Pons (tissue), 1 donor: ENCODE results near the gene ABHD16A.
"Not testable (repeated sequence)": the region's sequence is repeated elsewhere in the genome, so short reads cannot be mapped to it uniquely, and the experiment has no call there.

ENCODE experiments used
- DNase-seq: peaks from one replicate; pipeline ENCODE4 v3.0.0-alpha.2; 2016; ENCODE audit warnings: low spot score

Gene ABHD16A

DNA sequence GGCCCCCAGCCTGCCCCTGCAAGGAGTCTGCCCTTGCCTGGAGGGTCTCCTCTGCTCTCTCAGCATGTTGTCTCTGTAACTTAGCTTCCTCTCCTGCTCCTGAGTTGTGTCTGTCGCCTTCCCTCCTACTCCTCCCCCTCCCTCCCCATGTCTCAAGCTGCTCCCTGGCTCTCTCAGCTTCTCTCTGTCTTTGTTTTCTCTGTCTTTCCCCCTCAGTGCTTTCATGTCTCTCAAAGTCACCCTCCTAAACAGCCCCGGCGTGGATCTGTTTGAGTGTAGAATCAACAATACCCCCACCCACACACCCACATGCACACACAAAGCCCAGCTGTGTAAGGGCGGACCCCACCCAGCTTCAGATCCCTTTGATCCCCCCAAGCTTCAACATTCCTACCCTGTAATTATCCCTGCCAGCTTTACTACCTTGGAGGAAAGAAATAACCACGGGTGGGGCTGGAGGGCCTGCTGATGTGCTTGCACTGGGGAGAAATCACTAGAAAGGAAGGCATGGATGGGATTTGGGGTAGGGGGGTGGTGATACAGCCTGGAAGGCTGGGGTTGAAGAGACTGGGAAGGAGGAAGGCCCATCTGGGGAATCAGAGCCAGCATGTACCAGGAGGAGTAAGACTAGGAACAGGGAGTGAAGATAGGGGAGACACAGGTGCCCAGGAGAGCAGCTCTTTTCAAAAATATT is 11.0 kb upstream of the ABHD16A start:
- DNase-seq = no peak

DNA sequence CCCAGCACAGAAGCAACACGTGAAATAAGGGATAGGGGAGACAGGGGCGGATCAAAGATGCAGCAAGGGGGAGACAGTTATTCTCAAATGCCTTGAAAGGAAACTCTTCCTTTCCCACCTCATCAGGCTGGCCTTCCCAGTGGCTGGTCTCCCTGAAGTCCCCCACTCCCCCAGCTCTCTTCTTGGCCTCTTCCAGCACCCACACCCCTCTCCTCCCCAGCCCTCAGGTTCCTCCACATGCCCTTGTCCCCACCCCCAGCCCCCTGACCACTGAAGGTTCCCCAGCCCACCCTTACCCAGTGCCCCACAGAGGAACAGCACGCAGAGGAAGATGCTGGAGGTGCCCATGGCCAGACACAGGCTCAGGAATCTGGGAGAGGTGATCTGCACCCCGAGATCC is 10.3 kb upstream of the ABHD16A start:
- DNase-seq = no peak

DNA sequence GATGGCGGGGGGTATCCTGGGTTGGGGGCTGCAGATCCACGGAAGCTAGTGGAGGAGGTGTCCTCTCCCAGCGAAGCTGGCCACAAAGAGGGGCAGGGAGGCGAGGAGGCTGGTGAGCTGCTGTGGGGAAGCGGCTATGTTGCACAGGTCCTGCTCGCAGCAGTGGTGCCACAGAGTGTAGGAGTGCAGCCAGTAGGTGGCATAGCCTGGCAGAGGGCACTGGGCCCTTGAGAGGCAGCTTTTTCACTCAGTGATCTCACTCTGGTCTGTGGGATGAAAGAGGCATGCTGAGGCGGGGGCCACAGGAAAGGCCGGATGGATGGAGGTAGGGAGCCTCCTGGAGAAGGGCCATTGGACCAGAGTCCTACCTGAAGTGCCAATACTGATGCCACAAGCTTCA is 9.2 kb upstream of the ABHD16A start:
- DNase-seq = no peak

DNA sequence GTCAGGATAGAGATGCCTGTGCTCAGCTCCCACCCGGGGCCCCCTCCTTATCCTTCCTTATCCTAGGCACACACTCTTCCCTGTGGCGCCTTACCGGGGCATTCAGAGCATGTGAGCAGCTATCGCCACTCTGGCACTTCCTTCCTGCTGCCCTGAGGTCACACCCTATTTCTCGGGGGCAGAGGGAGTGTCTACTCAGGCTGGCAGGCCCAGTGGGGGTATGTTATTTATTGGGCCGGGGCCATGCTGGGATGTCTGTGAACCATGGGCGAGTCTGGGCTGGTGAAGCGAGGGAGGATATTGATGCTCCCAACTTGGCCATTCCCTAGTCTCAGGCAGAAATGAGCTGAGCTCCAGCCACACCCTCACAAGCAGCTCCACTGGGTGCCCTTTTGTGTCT is 8.1 kb upstream of the ABHD16A start:
- no peak for DNase-seq

DNA sequence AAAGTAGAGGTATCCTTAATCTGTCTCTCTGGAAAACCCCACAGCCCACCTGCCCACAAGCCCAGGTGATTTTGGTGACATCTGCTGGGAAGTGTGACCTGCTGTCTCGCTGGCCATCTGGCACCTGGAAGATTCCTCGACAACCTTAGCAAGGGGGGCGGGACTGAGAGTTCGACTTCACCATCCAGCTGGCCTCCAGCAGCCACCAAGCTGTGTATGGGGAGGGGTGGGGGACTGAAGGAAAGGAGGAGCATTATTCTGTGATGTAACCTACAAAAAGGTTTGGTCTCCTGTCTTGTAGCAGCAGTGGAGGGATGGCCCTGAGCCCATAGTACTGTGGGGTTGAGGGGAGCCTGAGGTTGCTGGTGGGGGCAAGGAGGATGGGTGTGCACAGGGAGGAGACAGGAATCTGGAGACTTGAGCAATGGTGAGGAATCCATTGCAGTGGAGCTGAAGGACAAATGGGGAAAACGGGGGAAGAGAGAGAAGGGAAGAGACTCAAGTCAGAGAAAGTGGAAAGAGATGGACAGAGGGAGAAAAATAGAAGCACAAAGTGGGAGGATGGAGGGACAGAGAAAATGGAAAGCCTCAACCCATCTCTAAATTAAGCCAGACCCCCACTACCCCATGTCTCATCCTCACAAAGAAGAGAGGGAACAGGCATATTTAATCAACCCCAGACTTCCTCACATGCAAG is 7.5 kb upstream of the ABHD16A start:
- DNase-seq = no peak

DNA sequence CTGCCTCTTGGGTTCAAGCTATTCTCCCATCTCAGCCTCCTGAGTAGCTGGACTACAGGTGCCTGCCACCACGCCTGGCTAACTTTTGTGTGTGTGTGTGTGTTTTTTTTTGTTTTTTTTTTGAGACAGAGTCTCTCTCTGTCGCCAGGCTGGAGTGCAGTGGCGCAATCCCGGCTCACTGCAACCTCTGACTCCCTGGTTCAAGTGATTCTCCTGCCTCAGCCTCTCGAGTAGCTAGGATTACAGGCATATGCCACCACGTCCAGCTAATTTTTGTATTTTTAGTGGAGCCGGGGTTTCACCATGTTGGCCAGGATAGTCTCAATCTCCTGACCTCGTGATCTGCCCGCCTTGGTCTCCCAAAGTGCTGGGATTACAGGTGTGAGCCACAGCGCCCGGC is 6.0 kb upstream of the ABHD16A start:
- DNase-seq = not testable (repeated sequence)

DNA sequence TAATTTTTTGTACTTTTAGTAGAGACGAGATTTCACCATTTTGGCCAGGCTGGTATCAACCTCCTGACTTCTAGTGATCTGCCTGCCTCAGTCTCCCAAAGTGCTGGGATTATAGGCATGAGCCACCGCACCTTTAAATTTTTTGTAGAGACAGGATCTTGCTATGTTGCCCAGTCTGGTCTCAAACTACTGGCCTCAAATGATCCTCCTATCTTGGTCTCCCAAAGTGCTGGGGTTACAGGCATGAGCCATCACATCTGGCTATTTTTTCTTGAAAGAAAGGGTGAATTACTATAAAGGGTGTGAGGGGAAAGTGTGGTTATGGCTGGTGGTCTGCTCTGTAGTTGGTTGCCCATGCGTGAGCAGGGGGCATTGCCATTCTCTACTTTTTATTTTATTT is 5.1 kb upstream of the ABHD16A start:
- DNase-seq = no peak

DNA sequence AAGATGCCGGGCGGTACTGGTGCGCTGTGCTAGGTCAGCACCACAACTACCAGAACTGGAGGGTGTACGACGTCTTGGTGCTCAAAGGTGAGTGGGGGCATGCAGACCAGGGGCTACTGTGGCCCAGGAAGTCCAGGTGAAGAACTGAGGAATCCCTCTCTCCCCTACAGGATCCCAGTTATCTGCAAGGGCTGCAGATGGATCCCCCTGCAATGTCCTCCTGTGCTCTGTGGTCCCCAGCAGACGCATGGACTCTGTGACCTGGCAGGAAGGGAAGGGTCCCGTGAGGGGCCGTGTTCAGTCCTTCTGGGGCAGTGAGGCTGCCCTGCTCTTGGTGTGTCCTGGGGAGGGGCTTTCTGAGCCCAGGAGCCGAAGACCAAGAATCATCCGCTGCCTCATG is 4.6 kb upstream of the ABHD16A start:
- DNase-seq = no peak

DNA sequence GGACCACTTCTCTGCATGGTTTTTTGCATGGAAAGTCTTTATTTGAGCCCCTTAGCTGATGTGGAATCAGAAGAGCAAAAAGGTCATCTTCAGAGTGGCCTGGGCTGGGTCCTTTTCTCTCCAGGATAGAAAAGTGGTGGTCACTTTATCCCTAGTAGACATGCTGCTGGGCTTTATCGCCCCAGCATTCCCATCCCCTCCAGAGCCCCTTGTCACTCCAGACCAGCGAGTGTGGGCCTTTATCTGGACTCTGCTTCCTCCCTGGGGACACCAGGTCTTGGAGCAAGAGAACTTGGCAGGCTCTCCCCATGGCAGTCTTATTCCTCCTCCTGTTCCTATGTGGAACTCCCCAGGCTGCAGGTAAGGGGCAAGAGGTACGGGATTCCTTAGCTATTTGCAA is 3.5 kb upstream of the ABHD16A start, which contains the start of gene LY6G6F:
Gene LY6G6F (plus strand): TSS at position 268 of the 400 bp plus-strand sequence. CDS start 41 bp downstream, at position 309.
- no peak for DNase-seq

DNA sequence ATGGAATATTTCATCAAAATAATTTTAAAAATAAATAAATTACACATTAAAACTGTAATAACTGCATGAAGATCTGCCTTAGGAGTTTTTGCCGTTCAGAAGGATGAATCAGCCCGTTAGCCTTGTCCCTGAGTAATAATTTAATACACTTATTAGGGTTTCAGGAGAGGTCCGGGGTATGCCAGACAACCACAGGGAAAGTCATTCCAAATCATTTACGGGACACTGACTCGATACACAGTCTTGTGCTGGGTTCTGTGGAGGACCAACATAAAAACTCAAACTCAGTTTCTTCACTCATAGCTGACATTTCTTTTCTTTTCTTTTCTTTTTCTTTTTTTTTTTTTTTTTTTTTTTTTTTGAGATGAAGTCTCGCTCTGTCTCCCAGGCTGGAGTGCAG is 2.8 kb upstream of the ABHD16A start:
- no peak for DNase-seq

DNA sequence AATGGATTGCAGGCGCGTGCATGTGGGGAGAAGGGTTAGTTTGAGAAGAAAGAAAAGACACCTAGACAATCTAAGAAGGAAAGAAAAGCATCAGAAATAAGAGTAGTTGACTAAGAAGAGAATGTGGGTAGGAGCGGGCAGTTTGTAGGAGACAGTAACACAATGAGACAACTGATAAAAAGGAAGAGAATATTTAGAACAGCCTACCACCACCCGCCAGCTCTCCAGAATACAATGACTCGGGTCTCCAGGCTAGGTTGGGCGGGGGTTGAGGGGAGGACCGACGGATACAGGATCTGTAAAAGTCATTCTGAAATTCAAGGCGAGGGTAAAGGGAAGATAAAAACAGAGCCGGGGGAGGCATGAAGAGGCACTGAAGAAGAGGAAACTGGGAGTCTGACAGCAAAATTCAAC is 712 bp downstream of the ABHD16A start:
- no peak for DNase-seq

DNA sequence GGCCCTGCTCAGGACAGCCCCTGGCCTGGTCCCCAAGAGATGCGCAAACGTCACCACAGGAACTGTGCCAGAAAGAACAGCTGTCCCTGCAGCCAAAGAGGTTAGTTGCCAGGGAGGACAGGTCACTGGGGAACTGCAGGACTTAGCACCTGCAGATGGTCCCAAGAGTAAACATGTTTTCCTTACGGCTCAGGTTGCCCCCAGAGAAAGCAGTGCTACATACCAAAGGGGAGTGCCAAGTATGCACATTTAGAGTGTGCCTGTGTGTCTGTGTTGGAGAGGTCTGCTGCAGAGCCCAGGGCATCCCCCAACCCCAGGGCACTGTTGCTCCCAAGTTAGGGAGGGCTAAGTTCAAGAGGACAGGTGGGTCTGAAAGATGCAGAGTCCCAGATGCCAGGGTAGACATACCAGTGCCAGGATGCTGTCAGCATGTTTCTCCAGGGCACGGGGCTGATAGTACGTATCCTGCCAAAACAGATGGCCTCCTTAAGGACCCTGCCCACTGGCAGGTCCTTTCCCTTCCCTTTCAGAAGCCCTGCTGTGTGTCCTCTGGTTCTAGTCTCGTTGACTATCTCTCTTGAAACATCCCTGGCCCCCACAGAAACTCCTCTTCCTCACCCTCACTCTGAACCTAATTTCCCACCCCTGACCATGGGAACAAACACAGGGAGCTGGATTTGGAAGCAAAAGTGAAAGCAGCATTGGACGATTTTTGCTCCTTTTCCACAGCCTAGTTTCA is 1.3 kb downstream of the ABHD16A start:
- peak; percentile 18 for DNase-seq

DNA sequence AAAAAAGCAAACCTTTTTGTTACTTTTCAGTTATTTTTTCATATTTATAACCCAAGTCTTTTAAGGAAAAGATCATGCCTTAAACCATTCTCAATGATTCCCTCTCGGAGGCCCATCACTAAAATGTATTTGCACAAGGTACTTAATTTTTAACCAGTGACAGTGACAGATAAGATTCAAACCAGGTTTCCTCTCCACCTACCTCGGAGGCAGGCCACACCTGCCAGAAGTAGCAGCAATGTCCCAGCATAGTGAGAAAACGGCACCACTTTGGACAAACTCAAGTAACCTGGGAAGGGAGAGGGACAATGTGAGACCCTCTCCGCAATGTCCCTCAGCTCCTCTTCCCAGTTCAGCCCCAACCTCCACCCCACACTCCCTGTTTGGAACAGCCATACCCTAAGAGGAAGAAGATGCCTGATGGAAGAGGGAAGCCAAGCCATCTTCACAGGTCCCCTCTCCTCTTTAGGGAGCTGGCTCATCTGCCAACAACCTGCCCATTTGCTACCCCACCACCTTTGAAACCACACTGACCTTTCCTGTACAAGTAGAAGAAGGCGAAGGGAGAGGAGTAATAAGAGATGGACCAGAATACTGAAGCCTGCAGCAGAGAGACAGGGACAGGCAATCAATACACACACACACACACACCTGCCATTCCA is 2.3 kb downstream of the ABHD16A start:
- no peak for DNase-seq

DNA sequence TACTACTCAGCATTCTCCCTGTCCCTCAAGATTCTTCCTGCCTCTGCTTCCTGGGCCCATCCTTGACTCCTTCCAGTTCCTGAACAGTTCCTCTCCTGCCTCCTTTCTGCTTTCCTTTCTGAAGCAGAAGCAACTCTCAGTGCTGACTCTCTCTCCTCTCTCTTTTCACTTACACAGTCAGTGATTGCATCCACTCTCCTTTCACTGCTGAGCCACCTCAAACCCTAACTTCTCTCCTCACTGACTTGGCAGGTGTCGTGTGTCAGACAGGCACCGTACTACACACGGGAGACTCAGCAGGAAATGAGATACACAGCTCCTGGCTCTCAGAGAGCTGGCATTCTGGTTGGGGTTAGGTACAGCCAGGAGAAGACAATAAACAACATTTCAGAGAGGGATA is 5.6 kb downstream of the ABHD16A start:
- no peak for DNase-seq

DNA sequence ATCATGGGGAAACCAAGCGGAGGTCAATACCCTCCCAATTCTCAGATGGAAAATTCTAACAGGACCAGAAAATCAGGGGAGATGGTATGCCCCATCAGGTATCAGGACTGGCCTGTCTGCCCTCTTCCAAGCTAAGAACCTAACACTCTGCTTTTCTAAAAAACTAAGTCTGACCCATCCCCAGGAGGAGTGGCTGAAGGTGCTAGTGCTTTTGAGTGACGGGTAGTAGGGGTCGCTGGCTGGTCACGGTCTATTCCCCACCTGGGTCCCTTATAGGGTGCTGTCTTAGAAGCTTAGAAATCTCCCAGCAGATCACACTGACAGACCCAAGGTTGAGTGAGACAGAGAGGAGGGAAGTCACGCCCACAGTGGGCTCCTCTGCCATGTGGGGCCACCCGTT is 9.6 kb downstream of the ABHD16A start:
- no peak for DNase-seq

DNA sequence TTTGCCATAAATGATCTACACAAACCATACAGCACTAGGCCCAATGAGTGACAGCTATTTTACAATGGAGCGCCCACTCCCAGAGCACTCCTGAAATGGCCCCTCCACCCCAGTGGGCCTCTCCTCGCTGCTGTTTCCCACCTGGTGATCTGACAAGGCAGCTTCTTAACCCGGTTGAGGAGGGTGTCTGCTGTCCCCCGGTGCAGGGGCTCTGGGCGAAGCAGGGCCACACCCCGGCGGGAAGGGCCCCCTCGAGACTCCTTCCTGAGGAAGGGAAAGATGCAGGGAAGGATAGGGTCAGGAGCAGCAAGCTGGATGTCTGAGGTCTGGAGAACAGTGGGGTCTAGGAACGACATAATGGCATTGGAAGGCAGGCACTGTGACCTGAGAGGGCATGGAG is 10.2 kb downstream of the ABHD16A start:
- DNase-seq = no peak

DNA sequence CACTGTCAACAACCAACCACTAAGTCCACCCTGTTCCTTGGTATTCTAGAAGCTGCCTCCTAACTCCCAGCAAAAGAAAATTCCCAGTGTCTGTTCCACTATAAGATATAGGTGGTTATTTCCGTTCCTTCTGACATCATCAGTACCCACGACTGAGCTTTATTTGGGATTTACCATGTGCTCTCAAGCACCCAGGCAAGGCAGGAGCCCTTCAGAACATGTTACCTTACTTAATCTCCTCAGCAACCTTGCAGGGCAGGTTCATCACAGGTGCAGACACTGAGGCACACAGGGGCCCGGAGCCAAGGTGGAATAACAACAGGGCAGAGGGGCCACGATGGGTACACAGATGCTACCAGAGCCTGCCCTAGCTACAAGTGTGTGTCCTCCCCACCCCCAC is 10.8 kb downstream of the ABHD16A start:
- no peak for DNase-seq

DNA sequence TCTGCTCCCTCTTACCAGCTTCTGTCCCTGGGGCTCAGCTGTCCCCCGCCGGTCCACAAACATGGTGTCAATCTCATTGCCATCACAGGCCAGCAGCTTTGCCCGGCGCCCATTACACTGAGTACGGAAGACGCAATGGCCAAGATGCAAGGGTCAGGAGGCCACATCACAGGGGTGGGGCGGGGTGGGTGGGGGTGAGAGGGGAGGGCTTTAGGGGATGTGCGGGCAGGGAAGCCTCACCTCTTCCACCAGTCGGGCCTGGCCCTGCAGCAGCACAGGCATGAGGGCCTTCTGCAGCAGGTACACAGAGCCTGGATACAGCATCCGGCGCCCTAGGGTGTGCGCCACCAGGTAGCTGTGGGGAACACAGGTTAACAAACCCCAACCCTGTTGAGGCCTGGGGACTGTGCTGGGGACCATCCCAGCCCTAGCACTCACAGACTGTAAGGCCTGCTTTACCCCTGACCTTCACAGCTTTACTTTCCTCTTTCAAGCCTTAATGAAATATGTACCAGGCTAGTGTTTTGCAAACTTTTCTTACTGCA is 11.5 kb downstream of the ABHD16A start:
- DNase-seq = no peak

DNA sequence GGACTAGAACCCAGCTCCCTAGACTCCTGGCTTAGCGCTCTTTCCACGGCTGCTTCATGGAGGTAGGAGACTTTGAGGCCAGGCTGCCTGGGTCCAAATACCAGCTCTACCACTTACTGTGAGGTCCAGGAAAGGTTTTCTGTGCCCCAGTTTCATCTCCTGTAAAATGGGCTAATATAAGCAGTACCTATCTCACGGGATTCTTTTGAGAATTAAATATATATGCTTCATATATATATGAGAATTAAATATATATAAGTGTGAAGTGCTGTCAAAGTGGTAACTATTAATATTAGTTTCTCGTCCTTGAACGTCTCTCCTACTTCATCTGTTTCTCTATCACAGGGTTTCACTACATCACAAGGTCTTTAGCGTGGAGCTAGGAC is 12.1 kb downstream of the ABHD16A start:
- no peak for DNase-seq

DNA sequence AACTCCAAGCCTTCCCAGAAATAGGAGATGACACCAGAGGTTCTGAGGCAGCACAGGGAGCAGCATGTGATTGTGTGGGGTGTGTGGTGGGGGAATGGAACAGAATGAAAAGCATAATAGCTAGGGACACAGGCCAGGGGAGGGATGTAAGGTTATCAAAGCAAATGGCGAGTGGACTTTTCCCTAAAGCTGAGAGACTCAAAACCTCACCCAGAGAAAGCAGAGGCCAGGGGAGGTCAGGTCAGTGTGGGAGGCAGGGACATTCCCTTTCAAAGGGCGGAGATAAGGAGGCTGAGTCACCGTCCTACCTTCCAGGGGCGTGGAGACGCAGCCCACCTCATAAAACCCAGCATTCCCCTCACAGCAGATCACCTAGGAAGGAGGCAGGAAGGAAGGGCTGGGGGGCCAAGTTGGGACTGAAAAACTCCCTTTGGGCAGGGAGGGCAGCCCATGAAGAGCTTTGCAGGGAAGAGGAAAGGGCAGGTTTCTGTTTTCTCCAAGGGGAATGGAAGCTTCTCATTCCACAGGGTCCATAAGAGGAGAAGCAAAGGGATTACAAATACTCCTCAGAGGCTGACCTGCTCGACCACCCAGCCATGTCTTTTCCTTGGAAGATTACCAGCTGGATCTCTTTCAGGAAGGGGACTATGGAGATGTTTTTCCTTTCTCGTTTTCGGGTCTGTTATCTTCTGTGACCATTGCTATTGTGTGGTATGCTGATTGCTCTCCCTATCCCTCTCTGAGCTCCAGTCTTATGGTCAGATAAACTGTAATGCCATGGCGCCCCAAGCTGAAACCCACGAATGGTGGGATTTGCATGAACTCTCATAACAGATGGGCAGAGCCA is 12.7 kb downstream of the ABHD16A start:
- peak; percentile 78 for DNase-seq
